Duodenal mucosa (tissue), 2 donors: ENCODE results near the gene HEXIM1.

Experiments
- H3K27ac ChIP-seq: one replicate; pipeline ENCODE4 v1.7.0; 2013; ENCODE audit warnings: low read depth, low read length
- H3K27me3 ChIP-seq, 2 donors: one replicate each; pipeline ENCODE4 v1.7.0; 2013; ENCODE audit warnings: low read length in 2 of 2, control low read depth in 1 of 2; ENCODE audit not compliant: insufficient read depth in 2 of 2, control insufficient read depth in 1 of 2
- H3K36me3 ChIP-seq, 2 donors: one replicate each; pipeline ENCODE4 v1.7.0; 2013; ENCODE audit warnings: low read length in 2 of 2, control low read depth in 1 of 2; ENCODE audit not compliant: insufficient read depth in 2 of 2, control insufficient read depth in 1 of 2
- H3K4me1 ChIP-seq, 2 donors: one replicate each; pipeline ENCODE4 v1.7.0; 2013; ENCODE audit warnings: low read length in 2 of 2, control low read depth in 1 of 2; ENCODE audit not compliant: insufficient read depth in 2 of 2, control insufficient read depth in 1 of 2
- H3K4me3 ChIP-seq, 2 donors: one replicate each; pipeline ENCODE4 v1.7.0; 2013; ENCODE audit warnings: low read length in 2 of 2, low read depth in 1 of 2
- H3K9ac ChIP-seq, 2 donors: one replicate each; pipeline ENCODE4 v1.7.0; 2013; ENCODE audit warnings: low read length in 2 of 2, low read depth in 1 of 2
- H3K9me3 ChIP-seq, 2 donors: one replicate each; pipeline ENCODE4 v1.7.0; 2013; ENCODE audit warnings: low read length in 2 of 2, control low read depth in 1 of 2; ENCODE audit not compliant: control insufficient read depth in 1 of 2

HEXIM1 gene

DNA sequence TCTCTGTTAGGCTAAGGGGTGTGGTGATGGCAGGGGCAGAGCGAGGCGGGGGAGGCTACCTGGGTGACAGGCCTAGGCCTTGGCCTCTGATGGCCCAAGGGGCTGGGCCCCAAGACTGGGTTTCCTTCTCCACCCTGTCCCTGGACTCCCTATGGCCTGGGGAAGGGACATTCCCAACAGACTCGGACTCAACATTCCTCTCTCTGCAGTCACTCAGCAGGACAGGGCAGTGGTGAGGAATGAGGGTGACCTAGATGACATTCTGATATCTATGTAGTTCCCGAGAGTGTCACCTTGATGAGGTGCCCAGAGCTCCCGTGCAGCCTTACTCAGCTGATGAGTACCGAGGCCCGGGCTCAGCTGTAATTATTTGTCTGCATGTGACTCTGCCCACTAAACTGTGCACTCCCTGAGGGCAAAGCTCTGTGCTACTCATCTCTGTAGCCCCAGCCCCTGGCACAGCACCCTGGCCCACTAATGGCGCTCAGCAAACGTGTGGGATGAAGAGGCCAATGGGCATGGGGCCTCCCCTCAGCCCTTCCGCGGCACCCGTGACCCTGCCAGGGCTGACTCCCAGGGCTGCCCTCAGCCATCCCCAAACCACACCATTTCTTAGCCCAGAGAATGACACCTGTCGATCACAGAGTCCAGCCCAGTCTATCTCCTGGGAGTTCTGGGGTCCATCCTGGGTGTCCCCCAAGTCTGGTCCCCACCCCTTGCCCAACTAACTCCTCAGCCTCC is 18.2 kb upstream of the HEXIM1 start:
- Histone ChIP-seq H3K4me3 (no peak overlapping the region), H3K36me3 (no peaks in the 10 kb centered on the region), H3K9me3 (no peaks in the 10 kb centered on the region), H3K27ac (no peak overlapping the region), H3K9ac (no peak overlapping the region), H3K27me3 (no peaks in the 10 kb centered on the region), H3K4me1 (peaks cover 45 to 53% of the 10 kb centered on the region in 2 donors)

DNA sequence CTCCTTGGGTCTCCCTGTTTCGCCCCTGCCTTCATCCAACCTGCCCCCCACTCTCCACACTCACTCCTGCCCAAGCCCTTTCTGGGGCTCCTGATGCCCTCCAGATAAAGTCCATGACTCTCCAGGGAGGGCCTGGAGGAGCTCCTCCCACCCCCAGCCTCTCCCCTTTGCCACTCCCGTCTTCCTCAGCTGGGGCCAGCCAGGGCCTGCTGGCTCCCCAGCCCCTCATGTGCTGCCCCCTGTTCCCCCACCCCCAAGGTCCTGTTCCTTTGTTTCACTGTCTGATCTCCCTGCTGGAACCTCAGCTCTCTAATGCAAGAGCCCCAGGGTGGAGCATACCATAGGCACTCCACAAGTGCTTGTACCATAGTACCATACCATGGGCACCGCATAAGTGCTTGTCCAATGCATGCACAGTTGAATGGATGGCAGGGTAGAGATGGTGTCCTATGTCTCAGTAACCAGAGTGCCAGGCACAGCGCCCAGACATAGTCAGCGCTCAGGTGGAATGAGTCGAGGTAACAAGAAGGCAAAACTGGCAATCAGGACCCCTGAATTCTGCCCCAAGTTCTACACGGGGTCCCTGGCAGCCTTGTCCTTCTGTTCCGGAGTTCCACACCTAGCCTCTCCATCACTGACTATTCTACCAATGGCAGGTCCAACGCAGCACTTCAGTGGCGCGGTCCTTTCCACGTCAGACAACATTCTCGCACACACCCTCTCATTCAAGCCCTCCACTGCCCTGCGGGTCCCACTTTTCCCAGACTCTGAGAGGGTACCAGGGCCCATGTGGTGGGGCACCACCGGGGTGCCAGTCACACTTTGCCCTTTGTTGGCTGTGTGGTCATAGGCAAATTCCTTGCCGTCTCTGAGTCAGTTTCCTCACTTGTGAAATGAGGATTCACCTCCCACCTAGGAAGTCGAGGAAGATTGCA is 17.3 kb upstream of the HEXIM1 start:
- H3K27ac ChIP-seq = no peak overlapping the region

DNA sequence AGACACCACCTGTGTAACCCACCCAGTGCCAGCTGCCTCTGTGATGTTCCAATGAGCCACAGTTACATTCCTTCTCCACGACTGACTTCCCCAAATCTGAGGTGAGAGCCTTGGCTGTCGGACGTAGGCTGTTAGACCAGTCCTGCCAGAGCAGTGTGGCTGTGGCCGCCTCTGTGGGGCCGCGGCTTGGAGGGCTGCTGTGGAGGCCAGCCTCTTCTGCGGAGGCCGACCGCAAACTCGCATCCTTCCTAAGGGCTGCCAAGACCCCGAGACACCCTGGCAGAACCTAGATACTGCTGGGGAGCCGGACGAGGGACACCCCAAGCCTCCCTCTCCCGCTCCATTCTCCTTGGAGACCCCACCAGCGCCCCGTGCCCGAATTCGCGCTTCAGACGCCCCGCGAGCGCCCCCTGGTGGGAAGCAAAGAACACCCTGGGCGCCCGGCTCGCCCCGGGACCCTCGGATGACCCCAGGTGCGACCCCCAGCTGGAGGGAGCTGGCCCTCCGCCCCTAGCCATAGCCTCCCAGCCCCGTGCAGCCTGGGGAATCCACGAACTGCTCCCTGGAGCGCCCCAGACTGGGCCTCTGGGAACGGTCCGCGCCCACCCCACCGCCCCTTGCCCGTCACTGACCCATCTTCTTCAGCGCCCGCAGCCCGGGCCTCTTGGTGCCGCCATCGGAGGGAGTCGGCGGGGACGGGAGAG is 16.5 kb upstream of the HEXIM1 start:
- Histone ChIP-seq H3K36me3 (no peaks in the 10 kb centered on the region), H3K9ac (peak overlapping the region; percentile 46 to 51), H3K4me1 (peaks cover 56 to 64% of the 10 kb centered on the region in 2 donors), H3K4me3 (peak overlapping the region; percentile 53 to 62), H3K27ac (no peak overlapping the region), H3K27me3 (no peaks in the 10 kb centered on the region), H3K9me3 (no peaks in the 10 kb centered on the region)

More for the DNA sequence above, 17.3 kb upstream of the HEXIM1 start:
- no peaks in the 10 kb centered on the region for H3K27me3 ChIP-seq
- H3K4me1 ChIP-seq = peaks cover 48 to 56% of the 10 kb centered on the region in 2 donors
- no peaks in the 10 kb centered on the region for H3K36me3 ChIP-seq
- no peaks in the 10 kb centered on the region for H3K9me3 ChIP-seq
- peak overlapping the region in 1 of 2 donors; percentile 1 for H3K9ac ChIP-seq
- H3K4me3 ChIP-seq = peak overlapping the region in 1 of 2 donors; percentile 53

DNA sequence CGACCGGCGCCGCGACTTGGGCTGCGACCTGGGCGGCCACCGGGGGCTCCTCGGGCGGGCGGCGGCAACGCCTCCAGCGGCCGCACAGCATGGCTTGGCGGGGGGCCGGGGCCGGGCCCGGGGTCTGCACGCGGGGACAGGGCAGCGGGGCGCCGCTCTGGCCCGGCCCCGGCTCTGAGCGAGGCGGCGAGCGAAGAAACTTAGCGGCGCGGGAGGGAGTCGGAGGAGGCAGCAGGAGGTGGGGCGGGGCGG is 16.0 kb upstream of the HEXIM1 start, which contains the start of gene PLCD3:
Gene PLCD3 (minus strand): TSS at position 196 of the 252 bp plus-strand sequence. CDS start 105 bp downstream, at position 91.
- peak within 1 kb of the TSS; percentile 84 to 95 for H3K9ac ChIP-seq
- H3K36me3 ChIP-seq = no peaks in the 10 kb centered on the region
- peak within 1 kb of the TSS; percentile 87 to 89 for H3K4me3 ChIP-seq
- peaks cover 56 to 65% of the 10 kb centered on the region in 2 donors for H3K4me1 ChIP-seq
- peak within 1 kb of the TSS; percentile 94 for H3K27ac ChIP-seq
- no peaks in the 10 kb centered on the region for H3K9me3 ChIP-seq
- H3K27me3 ChIP-seq = no peaks in the 10 kb centered on the region

DNA sequence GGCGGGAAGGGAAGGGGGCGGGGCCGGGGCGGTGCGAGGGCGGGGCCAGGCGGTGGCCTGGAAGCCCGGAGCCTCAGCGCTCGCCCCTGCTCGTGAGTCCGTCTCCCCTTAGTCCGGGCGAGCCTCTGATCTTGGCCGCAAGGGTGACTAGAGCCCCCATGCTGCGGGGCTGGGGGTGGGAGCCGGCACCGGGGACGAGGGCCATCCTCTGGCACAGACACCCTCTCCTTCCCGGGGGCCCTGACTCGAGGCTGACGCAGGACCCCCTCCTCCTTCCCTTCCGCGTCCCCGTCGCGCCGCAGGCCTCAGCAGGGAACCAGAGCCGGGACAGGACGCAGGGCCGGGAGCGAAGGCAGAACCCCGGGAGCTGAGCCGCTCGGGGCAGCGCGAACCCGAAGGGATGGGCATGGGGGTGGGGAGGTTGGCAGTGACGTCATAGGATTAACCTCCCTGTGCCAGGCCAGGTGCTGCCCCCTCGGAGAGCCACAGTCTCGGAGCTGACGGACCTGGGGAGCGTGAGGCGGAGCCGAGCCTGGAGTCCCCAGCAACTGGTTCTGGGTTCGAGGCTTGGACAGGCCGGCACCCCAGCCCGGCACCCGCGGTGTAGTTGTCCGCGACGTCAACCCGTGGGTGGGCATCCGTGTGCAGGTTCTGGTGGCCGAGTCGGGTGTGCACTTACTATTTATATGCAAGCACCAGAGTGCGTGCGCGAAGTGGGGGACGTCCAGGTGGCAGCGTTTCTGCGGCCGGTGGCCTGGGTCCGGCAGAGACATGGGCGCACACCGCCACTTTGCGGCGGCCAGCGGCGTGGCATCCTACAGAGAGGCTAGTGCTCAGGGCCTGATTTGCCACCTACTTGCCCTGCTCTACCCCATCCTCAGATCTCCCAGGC is 15.5 kb upstream of the HEXIM1 start:
- H3K4me3 ChIP-seq = peak overlapping the region; percentile 87 to 89
- H3K9me3 ChIP-seq = no peaks in the 10 kb centered on the region
- H3K27ac ChIP-seq = peak overlapping the region; percentile 94
- H3K27me3 ChIP-seq = no peaks in the 10 kb centered on the region
- peak overlapping the region; percentile 84 to 95 for H3K9ac ChIP-seq
- H3K4me1 ChIP-seq = peaks cover 56 to 59% of the 10 kb centered on the region in 2 donors
- no peaks in the 10 kb centered on the region for H3K36me3 ChIP-seq

DNA sequence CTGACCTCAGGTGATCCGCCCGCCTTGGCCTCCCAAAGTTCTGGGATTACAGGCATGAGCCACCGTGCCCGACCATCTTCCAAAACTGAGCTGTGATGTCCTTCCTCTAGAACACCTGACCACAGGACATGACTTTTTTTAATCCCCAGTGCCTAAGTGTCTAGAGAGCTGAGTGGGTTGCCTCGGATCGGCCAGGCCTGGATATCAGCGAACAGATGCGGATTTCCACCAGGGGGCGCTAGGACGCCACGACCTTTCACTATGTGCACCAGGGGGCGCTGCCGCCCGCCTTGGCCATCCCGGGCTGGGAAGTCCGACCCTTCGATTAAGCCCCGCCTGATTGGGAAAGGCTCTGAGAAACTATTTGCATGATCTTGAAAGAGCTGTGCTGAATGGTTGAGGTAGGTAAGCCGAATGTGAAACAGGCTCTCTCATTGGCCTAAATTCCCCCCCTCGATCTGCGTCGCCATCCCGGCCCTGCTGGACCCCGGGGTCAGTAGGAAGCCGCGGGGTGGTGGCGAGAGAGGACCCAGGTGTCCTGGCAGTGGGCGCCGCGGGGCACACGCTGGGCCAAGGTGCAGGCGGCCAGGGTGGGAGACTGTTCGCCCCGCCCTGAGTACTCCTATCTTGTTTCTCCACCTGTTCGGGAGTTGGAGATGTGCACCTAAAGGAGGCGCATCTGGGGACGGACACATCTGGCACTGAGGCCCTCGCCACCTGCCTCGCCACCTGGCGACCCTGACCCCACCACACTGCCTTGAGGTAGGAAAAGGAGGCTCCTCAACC is 12.9 kb upstream of the HEXIM1 start, which contains the start of gene ACBD4:
Gene ACBD4 (plus strand): TSS at position 496 of the 786 bp plus-strand sequence. CDS start 458 bp downstream, outside the sequence.
- no peaks in the 10 kb centered on the region for H3K27me3 ChIP-seq

DNA sequence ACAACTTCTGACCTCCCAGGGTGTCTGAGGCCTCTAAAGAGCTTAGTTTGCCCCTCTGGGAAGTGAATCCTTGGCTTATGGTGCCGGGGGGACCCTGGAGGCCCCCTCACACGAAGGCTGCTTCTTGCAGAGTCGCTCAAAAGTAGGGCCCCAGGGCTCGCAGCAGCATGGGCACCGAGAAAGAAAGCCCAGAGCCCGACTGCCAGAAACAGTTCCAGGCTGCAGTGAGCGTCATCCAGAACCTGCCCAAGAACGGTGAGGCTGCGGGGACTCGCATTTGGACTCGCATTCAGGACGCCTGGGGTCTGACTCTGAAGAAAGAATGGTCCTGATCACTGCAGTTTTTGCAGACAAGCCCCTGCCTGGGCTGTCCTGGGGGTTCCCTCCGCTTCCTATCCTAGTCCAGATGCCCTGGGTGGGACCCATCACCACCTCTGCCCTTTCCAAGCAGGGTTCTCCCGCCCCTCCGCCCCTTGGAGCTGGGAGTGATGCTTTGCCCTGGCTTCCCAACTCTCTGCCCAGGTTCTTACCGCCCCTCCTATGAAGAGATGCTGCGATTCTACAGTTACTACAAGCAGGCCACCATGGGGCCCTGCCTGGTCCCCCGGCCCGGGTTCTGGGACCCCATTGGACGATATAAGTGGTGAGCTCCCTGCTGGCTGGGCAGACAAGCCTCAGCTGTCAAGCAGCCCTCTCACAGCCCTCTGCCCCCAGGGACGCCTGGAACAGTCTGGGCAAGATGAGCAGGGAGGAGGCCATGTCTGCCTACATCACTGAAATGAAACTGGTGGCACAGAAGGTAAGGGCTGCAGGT is 12.1 kb upstream of the HEXIM1 start:
- Histone ChIP-seq H3K27ac (peak overlapping the region; percentile 68), H3K9me3 (no peaks in the 10 kb centered on the region), H3K9ac (peak overlapping the region; percentile 86 to 97), H3K4me3 (peak overlapping the region; percentile 88 to 91), H3K36me3 (peaks cover 0 to 9% of the 10 kb centered on the region in 2 donors), H3K4me1 (peaks cover 37 to 40% of the 10 kb centered on the region in 2 donors), H3K27me3 (no peaks in the 10 kb centered on the region)

More for the DNA sequence above, 12.9 kb upstream of the HEXIM1 start, which contains the start of gene ACBD4:
- Histone ChIP-seq H3K27ac (peak within 1 kb of the TSS; percentile 68), H3K9ac (peak within 1 kb of the TSS; percentile 86 to 97), H3K4me3 (peak within 1 kb of the TSS; percentile 88 to 91), H3K9me3 (no peaks in the 10 kb centered on the region), H3K36me3 (peaks cover 0 to 9% of the 10 kb centered on the region in 2 donors), H3K4me1 (peaks cover 43 to 47% of the 10 kb centered on the region in 2 donors)

DNA sequence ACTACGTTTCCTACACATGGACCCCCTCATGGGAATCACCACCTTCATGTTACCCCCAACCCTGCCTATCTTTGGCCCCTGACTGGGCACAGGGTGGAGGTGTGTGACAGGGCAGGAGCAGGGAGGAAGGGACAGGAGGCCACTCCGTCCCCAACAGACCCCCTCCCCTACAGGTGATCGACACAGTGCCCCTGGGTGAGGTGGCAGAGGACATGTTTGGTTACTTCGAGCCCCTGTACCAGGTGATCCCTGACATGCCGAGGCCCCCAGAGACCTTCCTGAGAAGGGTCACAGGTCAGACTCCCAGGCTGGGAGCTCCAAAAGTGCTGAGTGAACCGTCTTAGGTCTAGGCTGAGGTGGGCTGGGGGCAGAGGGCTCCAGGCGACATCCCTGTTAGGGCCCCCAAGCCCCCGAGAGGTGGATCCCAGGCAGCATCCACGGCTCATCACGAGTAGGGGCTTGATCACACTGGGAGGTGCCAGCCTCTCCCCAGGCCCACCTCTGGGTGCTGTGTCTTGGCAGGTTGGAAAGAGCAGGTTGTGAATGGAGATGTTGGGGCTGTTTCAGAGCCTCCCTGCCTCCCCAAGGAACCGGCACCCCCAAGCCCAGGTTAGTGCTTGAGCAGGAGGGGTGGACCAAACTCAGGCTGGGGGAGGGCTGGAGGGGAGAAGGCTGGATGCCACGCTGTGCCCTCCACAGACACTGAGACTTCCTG is 11.3 kb upstream of the HEXIM1 start:
- Histone ChIP-seq H3K27me3 (no peaks in the 10 kb centered on the region), H3K36me3 (peaks cover 0 to 9% of the 10 kb centered on the region in 2 donors), H3K27ac (peak overlapping the region; percentile 23), H3K4me3 (peak overlapping the region; percentile 88 to 91), H3K4me1 (peaks cover 29 to 32% of the 10 kb centered on the region in 2 donors), H3K9me3 (no peaks in the 10 kb centered on the region), H3K9ac (peak overlapping the region; percentile 63 to 86)
